Measurements from ENCODE around the gene ARHGAP5.

DNA sequence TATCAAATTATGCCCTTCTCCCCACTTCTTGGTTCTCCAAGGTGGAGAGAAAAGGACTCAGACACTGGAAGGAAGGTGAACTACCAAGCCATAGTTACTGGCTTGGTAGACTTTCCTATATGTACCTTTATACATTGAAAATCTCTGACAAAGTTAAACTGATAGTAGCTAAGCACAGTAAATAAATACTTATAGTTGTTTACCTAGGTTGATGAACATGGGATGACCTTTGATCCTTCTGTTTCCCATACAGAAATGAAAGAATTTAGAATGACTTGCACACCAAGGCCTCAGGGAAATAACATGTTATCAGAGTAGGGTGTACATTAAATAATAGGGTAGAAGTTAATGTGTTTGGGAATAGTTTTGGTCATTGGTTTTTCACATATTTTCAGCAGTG lies 6.7 kb downstream of the ARHGAP5 start:
- TF ChIP-seq CTCF (IDR thresholded peaks at IDR 0.05; ENCODE audit: low read length) (no peak), EZH2 (IDR thresholded peaks at IDR 0.05; ENCODE audit: borderline replicate concordance, low read length) (no peak)

Data from OCI-LY1 (cell line).